Panc1 (cell line): ENCODE results near the gene USP32.
A peak's percentile ranks its signal among the peaks of the same experiment; 100 is the strongest.

Source experiments
- POLR2AphosphoS5 ChIP-seq: IDR thresholded peaks from 2 replicates; pipeline ENCODE4 v1.6.1; 2012; ENCODE audit warnings: mild to moderate bottlenecking, low read depth, low read length, moderate library complexity
- TF ChIP-seq, protein P1 (sequence below): fragments of 450-650 bp; IDR thresholded peaks from 2 replicates; pipeline ENCODE4 v1.5.1; 2017; ENCODE audit warnings: mild to moderate bottlenecking

DNA sequence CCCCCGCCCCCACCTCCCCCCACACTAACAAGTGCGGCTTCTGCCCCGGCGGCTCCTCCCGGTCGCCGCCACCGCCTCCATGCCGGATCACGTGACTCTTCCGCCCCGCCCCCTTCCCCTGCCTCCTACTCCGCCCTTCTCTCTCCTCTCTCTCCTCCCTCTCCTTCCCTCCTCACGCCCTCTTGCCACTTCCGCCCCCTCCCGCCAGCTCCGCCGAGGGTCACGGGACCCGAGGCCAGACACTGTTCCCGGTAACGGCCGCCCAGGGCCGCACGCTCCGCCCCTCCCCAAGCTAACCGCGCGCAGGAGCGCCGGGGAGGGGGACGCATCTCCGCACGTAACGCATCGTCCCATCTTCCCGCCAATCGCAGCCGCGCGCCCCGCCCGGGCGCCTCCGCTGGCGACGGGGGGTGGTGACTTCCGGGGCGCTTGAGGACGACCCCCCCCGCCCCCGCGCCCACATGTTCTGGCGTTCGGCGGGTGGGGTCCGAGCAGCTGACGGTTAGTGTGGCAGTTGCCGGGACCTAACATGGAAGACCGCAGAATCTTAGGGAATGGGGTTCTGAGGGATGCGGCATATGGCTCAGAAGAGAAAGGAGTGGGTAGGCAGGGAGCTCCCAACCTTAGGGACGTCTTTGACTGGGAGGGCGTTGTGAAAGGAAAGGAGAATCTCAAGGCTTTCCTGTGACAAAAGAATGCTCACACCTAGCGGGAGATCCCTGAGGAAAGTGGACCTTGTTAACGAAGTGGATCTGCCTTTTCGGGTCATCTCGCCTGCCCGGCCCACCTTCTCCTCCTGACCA is at the start of gene USP32:
- TF ChIP-seq, protein P1, sequence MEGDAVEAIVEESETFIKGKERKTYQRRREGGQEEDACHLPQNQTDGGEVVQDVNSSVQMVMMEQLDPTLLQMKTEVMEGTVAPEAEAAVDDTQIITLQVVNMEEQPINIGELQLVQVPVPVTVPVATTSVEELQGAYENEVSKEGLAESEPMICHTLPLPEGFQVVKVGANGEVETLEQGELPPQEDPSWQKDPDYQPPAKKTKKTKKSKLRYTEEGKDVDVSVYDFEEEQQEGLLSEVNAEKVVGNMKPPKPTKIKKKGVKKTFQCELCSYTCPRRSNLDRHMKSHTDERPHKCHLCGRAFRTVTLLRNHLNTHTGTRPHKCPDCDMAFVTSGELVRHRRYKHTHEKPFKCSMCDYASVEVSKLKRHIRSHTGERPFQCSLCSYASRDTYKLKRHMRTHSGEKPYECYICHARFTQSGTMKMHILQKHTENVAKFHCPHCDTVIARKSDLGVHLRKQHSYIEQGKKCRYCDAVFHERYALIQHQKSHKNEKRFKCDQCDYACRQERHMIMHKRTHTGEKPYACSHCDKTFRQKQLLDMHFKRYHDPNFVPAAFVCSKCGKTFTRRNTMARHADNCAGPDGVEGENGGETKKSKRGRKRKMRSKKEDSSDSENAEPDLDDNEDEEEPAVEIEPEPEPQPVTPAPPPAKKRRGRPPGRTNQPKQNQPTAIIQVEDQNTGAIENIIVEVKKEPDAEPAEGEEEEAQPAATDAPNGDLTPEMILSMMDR = no peak
- TF ChIP-seq POLR2AphosphoS5 = peak; percentile 92
